ENCODE measurements around the gene SLC31A2.
"Not testable (repeated sequence)": the region's sequence is repeated elsewhere in the genome, so short reads cannot be mapped to it uniquely, and the experiment has no call there.

Gene SLC31A2

GRCh38 chr9:113139953-113140352 is 10.9 kb upstream of the SLC31A2 start:
- no peak for TF ChIP-seq ZNF214 (tag by site-specific recombination; IDR thresholded peaks at IDR 0.05; ENCODE audit: borderline replicate concordance)
- TF ChIP-seq ZNF37A (tag by site-specific recombination; IDR thresholded peaks at IDR 0.05): no peak
- TF ChIP-seq MYNN (tag by site-specific recombination; IDR thresholded peaks at IDR 0.05; ENCODE audit: borderline replicate concordance): no peak
- no peak for TF ChIP-seq ZNF792 (tag by site-specific recombination; IDR thresholded peaks at IDR 0.05)
- no peak for TF ChIP-seq ZNF501 (tag by site-specific recombination; IDR thresholded peaks at IDR 0.05)
- no peak for TF ChIP-seq ZNF140 (tag by site-specific recombination; IDR thresholded peaks at IDR 0.05)
- POLR2A ChIA-PET: no interaction called here
- H3K4me1 ChIP-seq (ENCODE audit: control insufficient read depth, insufficient read depth, low read length): no peaks in the 10 kb centered on the region
- no peak overlapping the region for H3K4me3 ChIP-seq (ENCODE audit: low read depth, low read length)
- H3K36me3 ChIP-seq (ENCODE audit: control insufficient read depth in 2 of 2, insufficient read depth in 1 of 2, low read length in 2 of 2): no peaks in the 10 kb centered on the region
- no peak overlapping the region for H3K27ac ChIP-seq (ENCODE audit: extremely low read depth, low read depth, low read length)
- no peaks in the 10 kb centered on the region for H3K9me3 ChIP-seq (ENCODE audit: control insufficient read depth, insufficient read depth, low read depth, low read length)
- CTCF ChIA-PET: interaction anchor here (0.6 kb wide), 1 partner anchor 236 kb away, joined by 4 read pairs; no protein-coding TSS in a partner anchor

GRCh38 chr9:113140896-113141295 is 9.9 kb upstream of the SLC31A2 start:
- H3K27ac ChIP-seq (ENCODE audit: extremely low read depth, low read depth, low read length); H3K9me3 ChIP-seq (ENCODE audit: control insufficient read depth, insufficient read depth, low read depth, low read length); POLR2A ChIA-PET; H3K4me1 ChIP-seq (ENCODE audit: control insufficient read depth, insufficient read depth, low read length); H3K4me3 ChIP-seq (ENCODE audit: low read depth, low read length); H3K36me3 ChIP-seq (ENCODE audit: control insufficient read depth in 2 of 2, insufficient read depth in 1 of 2, low read length in 2 of 2); CTCF ChIA-PET: not testable (repeated sequence)

- Histone ChIP-seq H3K9me3 (ENCODE audit: control insufficient read depth, insufficient read depth, low read depth, low read length) (no peaks in the 10 kb centered on the region), H3K27ac (ENCODE audit: extremely low read depth, low read depth, low read length) (no peak overlapping the region), H3K4me1 (ENCODE audit: control insufficient read depth, insufficient read depth, low read length) (no peaks in the 10 kb centered on the region), H3K4me3 (ENCODE audit: low read depth, low read length) (no peak overlapping the region), H3K36me3 (ENCODE audit: control insufficient read depth in 2 of 2, insufficient read depth in 1 of 2, low read length in 2 of 2) (no peaks in the 10 kb centered on the region)
- TF ChIP-seq ZFP37 (tag by site-specific recombination; IDR thresholded peaks at IDR 0.05): no peak
- TF ChIP-seq ZNF518A (tag by site-specific recombination; conservative IDR thresholded peaks at IDR 0.05; ENCODE audit: low read depth): no peak
- no peak for TF ChIP-seq ZNF660 (tag by site-specific recombination; IDR thresholded peaks at IDR 0.05)
- no peak for TF ChIP-seq PATZ1 (tag by site-specific recombination; IDR thresholded peaks at IDR 0.05)
- TF ChIP-seq ZNF645 (tag by site-specific recombination; IDR thresholded peaks at IDR 0.05): no peak
- TF ChIP-seq GFI1B (tag by site-specific recombination; IDR thresholded peaks at IDR 0.05): no peak
- TF ChIP-seq BCL6B (tag by site-specific recombination; IDR thresholded peaks at IDR 0.05): no peak
- TF ChIP-seq CTCF (tag by site-specific recombination; IDR thresholded peaks at IDR 0.05): no peak
- TF ChIP-seq ZNF664 (tag by site-specific recombination; IDR thresholded peaks at IDR 0.05): no peak
- TF ChIP-seq YY2 (tag by site-specific recombination; IDR thresholded peaks at IDR 0.05): no peak
- no peak for TF ChIP-seq HOXC10 (CRISPR knock-in tag; IDR thresholded peaks at IDR 0.05)
- no peak for TF ChIP-seq ZNF10 (tag by site-specific recombination; IDR thresholded peaks at IDR 0.05)
- POLR2A ChIA-PET: interaction anchor here (0.6 kb wide), 1 partner anchor 78 kb away, joined by 3 read pairs; the partner anchor contains the start of genes FKBP15 and SLC31A1
- CTCF ChIA-PET: interaction anchor here (0.6 to 2.5 kb wide), 3 partner anchors 31 to 1499 kb away, joined by 3 to 8 read pairs (median 3); no protein-coding TSS in a partner anchor
Measured at GRCh38 chr9:113143432-113144227, 7.2 kb upstream of the SLC31A2 start.

Measured in HEK293 (cell line).